A549 (cell line): ENCODE data around the gene GLB1L2. TPM values are rescaled to one million over a fixed set of nuclear protein-coding genes. Genes with fewer than 3 reads are reported as not detected.

Experiments used
- ATAC-seq, 2 experiments: fragments of 200-7000 bp in 1 of 2; fragments of >200 bp in 1 of 2; cut with Nextera tagmentation in 1 of 2; cut with Tn5 transposase in 1 of 2; 3 replicates each; pipeline versions ENCODE4 v1.8.0 to v1.9.1; 2018 to 2020; ENCODE audit warnings: mild to moderate bottlenecking in 1 of 2, moderate library complexity in 1 of 2
- CTCF ChIA-PET: fragments of 300-600 bp; sonication (Branson Sonifier 250); formaldehyde crosslinking; extraction: SDS; loops from one replicate; lab custom pipeline; 2021; ENCODE audit warnings: antibody characterized with exemption, inconsistent platforms; lab: Yijun Ruan, JAX
- POLR2A ChIA-PET: fragments of 350-600 bp; formaldehyde crosslinking; extraction: SDS; loops from one replicate; lab custom pipeline; 2021; ENCODE audit warnings: antibody characterized with exemption, inconsistent platforms; lab: Yijun Ruan, JAX
- DNase-seq, 2 experiments: peaks; one replicate each; pipeline versions ENCODE4 v3.0.0 to v3.0.0-alpha.2; 2011 to 2016; ENCODE audit warnings: low read depth in 1 of 2, low spot score in 1 of 2
- FAIRE-seq: peaks from 2 replicates; lab custom pipeline; 2011; peaks lifted over from hg19 to GRCh38; lab: Jason Lieb, UNC
- H3K27ac ChIP-seq, 2 experiments: fragments of >200 bp; sonication (Bioruptor Twin); formaldehyde crosslinking; 3 replicates each; pipeline ENCODE4 v1.5.1; 2016 to 2017
- H3K4me1 ChIP-seq: fragments of >200 bp; sonication (Bioruptor Twin); formaldehyde crosslinking; 3 replicates; pipeline ENCODE4 v1.6.1; 2016
- H3K4me2 ChIP-seq: fragments of >200 bp; sonication (Bioruptor Twin); formaldehyde crosslinking; 3 replicates; pipeline ENCODE4 v1.6.1; 2016
- H3K4me3 ChIP-seq: fragments of >200 bp; sonication (Bioruptor Twin); formaldehyde crosslinking; 3 replicates; pipeline ENCODE4 v1.5.1; 2016
- H3K9me3 ChIP-seq: fragments of >200 bp; sonication (Bioruptor Twin); formaldehyde crosslinking; 3 replicates; pipeline ENCODE4 v1.6.1; 2016
- BHLHE40 ChIP-seq: IDR thresholded peaks from 2 replicates; pipeline ENCODE4 v1.6.1; 2012; ENCODE audit warnings: low read depth, low read length, inconsistent platforms
- CBX2 ChIP-seq: fragments of 200-600 bp; sonication (generic); IDR thresholded peaks from 2 replicates; pipeline ENCODE4 v1.6.1; 2016; ENCODE audit warnings: low read depth, mild to moderate bottlenecking, borderline replicate concordance
- CEBPB ChIP-seq, 2 experiments: fragments of >200 bp in 1 of 2; sonication (Bioruptor Twin) in 1 of 2; formaldehyde crosslinking in 1 of 2; IDR thresholded peaks; 2 replicates each; pipeline ENCODE4 v1.6.1; 2012 to 2016
- EHF ChIP-seq: fragments of 250-450 bp; sonication (Bioruptor Pico); IDR thresholded peaks from 2 replicates; pipeline ENCODE4 v1.5.0; 2020; ENCODE audit warnings: mild to moderate bottlenecking
- EP300 ChIP-seq, 2 experiments: fragments of >200 bp; sonication (Bioruptor Twin); formaldehyde crosslinking; IDR thresholded peaks; 2 replicates in 1 of 2; 3 replicates in 1 of 2; pipeline ENCODE4 v1.6.1; 2016 to 2017
- FOXS1 ChIP-seq: fragments of 250-450 bp; sonication (Bioruptor Pico); IDR thresholded peaks from 2 replicates; pipeline ENCODE4 v1.5.0; 2020; ENCODE audit warnings: mild to moderate bottlenecking, moderate library complexity
- HEYL ChIP-seq: fragments of 250-450 bp; sonication (Bioruptor Pico); IDR thresholded peaks from 2 replicates; pipeline ENCODE4 v1.8.0; 2021; ENCODE audit warnings: mild to moderate bottlenecking, moderate library complexity
- HOXB5 ChIP-seq: fragments of 250-450 bp; sonication (Bioruptor Pico); IDR thresholded peaks from 2 replicates; pipeline ENCODE4 v1.5.0; 2020; ENCODE audit warnings: mild to moderate bottlenecking, moderate library complexity
- KDM1A ChIP-seq: fragments of 200-600 bp; sonication (generic); IDR thresholded peaks from 2 replicates; pipeline ENCODE4 v1.6.1; 2016; ENCODE audit warnings: low read depth, mild to moderate bottlenecking
- KDM5A ChIP-seq: fragments of 200-600 bp; sonication (generic); IDR thresholded peaks from 2 replicates; pipeline ENCODE4 v1.6.1; 2016; ENCODE audit warnings: antibody characterized with exemption, mild to moderate bottlenecking
- MYC ChIP-seq: IDR thresholded peaks from 2 replicates; pipeline ENCODE4 v1.6.1; 2012; ENCODE audit warnings: mild to moderate bottlenecking, inconsistent platforms, low read length, improper control_type of control experiment, borderline replicate concordance
- NFE2L2 ChIP-seq: fragments of 150-350 bp; conservative IDR thresholded peaks from 2 replicates; pipeline ENCODE4 v1.6.1; 2014; ENCODE audit warnings: low read length
- NR3C1 ChIP-seq: fragments of >200 bp; sonication (Bioruptor Twin); formaldehyde crosslinking; IDR thresholded peaks from 3 replicates; pipeline ENCODE4 v1.6.1; 2017
- PHF8 ChIP-seq: fragments of 200-600 bp; sonication (generic); IDR thresholded peaks from 2 replicates; pipeline ENCODE4 v1.6.1; 2016; ENCODE audit warnings: low read depth, mild to moderate bottlenecking, antibody characterized with exemption, moderate library complexity, borderline replicate concordance
- RAD21 ChIP-seq, 2 experiments: fragments of >200 bp in 1 of 2; sonication (Bioruptor Twin) in 1 of 2; formaldehyde crosslinking in 1 of 2; IDR thresholded peaks in 1 of 2; conservative IDR thresholded peaks in 1 of 2; 2 replicates in 1 of 2; 3 replicates in 1 of 2; pipeline ENCODE4 v1.6.1; 2012 to 2018; ENCODE audit warnings: inconsistent platforms in 1 of 2
- RARB ChIP-seq: fragments of 250-450 bp; sonication (Bioruptor Pico); IDR thresholded peaks from 2 replicates; pipeline ENCODE4 v1.8.0; 2021; ENCODE audit warnings: mild to moderate bottlenecking, moderate library complexity
- RCOR1 ChIP-seq: fragments of 150-350 bp; IDR thresholded peaks from 2 replicates; pipeline ENCODE4 v1.6.1; 2014; ENCODE audit warnings: antibody characterized with exemption, low read length, low read depth
- SMC3 ChIP-seq: fragments of >200 bp; sonication (Bioruptor Twin); formaldehyde crosslinking; IDR thresholded peaks from 3 replicates; pipeline ENCODE4 v1.6.1; 2018; ENCODE audit warnings: inconsistent platforms
- TFCP2L1 ChIP-seq: fragments of 250-450 bp; sonication (Bioruptor Pico); IDR thresholded peaks from 2 replicates; pipeline ENCODE4 v1.5.0; 2021; ENCODE audit warnings: mild to moderate bottlenecking
- ZC3H11A ChIP-seq: fragments of 450-650 bp; IDR thresholded peaks from 2 replicates; pipeline ENCODE4 v1.6.1; 2014; ENCODE audit warnings: antibody characterized with exemption, mild to moderate bottlenecking
- ZFP36 ChIP-seq: fragments of 450-650 bp; IDR thresholded peaks from 2 replicates; pipeline ENCODE4 v1.6.1; 2014; ENCODE audit warnings: borderline replicate concordance; ENCODE audit not compliant: partially characterized antibody
- ZNF302 ChIP-seq: fragments of 250-450 bp; sonication (Bioruptor Pico); IDR thresholded peaks from 2 replicates; pipeline ENCODE4 v1.9.0; 2021; ENCODE audit warnings: inconsistent platforms, mild to moderate bottlenecking, moderate library complexity
- ZSCAN20 ChIP-seq: fragments of 250-450 bp; sonication (Bioruptor Pico); IDR thresholded peaks from 2 replicates; pipeline ENCODE4 v1.8.0; 2022; ENCODE audit warnings: mild to moderate bottlenecking, moderate library complexity
- WGBS: methylation state at CpG from one replicate; pipeline ENCODE4 v1.1.6; 2017; ENCODE audit errors: missing lambda C conversion rate; 5-methylcytosine and 5-hydroxymethylcytosine counted together
- polyA plus RNA-seq, 4 experiments: library from polyadenylated mRNA; depleted of rRNA in 3 of 4; stranded (reverse); fragments of >200 nt; fragmentation: RNase III in 1 of 4; extraction: RNeasy Plus Mini Kit Qiagen cat#74134 plus additional on column Dnase treatment in 1 of 4; gene quantifications; 2 replicates in 3 of 4; 3 replicates in 1 of 4; pipeline ENCODE4 v1.2.3, GENCODE V29; 2011 to 2017
- TF ChIP-seq, protein P1 (sequence below): fragments of 200-600 bp; sonication (generic); IDR thresholded peaks from 2 replicates; pipeline ENCODE4 v1.6.1; 2016; ENCODE audit warnings: antibody characterized with exemption, mild to moderate bottlenecking, moderate library complexity

Gene GLB1L2
- polyA plus RNA-seq, 2 of the 4 experiments (the other 2 are of a cell fraction), result 1.1 to 3.5 TPM

DNA sequence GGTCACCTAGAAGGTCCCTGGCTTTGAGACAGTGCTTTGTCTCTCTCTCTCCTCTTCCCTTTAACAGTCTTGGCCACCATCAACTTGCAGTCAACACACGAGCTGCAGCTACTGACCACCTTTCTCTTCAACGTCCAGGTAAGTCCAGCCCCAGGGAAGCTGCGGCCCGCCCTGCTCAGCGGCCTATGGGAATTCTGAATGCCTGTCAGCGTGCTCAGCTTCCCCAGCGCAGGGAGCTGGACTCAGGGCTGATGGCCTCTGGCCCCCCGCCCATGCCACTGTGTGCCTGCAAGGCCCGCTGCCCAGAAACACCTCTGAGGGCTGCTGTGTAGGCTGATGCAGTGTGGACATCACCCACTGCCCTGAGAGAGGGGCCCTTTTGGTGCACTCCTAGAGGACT lies 32.5 kb downstream of the GLB1L2 start:
- ChIA-PET POLR2A (no interaction called here), CTCF (no interaction called here)
- Histone ChIP-seq H3K4me3 (no peak overlapping the region), H3K4me1 (no peaks in the 10 kb centered on the region), H3K4me2 (no peak overlapping the region), H3K27ac (no peak overlapping the region), H3K9me3 (no peaks in the 10 kb centered on the region)
- ATAC-seq (no peak), DNase-seq (no peak), FAIRE-seq (no peak)
- 33% methylated on average over 1 of the region's 9 CpGs for WGBS
- TF ChIP-seq RARB (CRISPR knock-in tag) (no peak), FOXS1 (CRISPR knock-in tag) (no peak), EP300 (IDR thresholded peaks at IDR 0.05) (no peak), HEYL (no peak), PHF8 (no peak), ZSCAN20 (CRISPR knock-in tag) (no peak), SMC3 (no peak), RCOR1 (no peak), TFCP2L1 (CRISPR knock-in tag) (no peak), CEBPB (IDR thresholded peaks at IDR 0.05) (no peak), NFE2L2 (no peak)
- TF ChIP-seq, protein P1, sequence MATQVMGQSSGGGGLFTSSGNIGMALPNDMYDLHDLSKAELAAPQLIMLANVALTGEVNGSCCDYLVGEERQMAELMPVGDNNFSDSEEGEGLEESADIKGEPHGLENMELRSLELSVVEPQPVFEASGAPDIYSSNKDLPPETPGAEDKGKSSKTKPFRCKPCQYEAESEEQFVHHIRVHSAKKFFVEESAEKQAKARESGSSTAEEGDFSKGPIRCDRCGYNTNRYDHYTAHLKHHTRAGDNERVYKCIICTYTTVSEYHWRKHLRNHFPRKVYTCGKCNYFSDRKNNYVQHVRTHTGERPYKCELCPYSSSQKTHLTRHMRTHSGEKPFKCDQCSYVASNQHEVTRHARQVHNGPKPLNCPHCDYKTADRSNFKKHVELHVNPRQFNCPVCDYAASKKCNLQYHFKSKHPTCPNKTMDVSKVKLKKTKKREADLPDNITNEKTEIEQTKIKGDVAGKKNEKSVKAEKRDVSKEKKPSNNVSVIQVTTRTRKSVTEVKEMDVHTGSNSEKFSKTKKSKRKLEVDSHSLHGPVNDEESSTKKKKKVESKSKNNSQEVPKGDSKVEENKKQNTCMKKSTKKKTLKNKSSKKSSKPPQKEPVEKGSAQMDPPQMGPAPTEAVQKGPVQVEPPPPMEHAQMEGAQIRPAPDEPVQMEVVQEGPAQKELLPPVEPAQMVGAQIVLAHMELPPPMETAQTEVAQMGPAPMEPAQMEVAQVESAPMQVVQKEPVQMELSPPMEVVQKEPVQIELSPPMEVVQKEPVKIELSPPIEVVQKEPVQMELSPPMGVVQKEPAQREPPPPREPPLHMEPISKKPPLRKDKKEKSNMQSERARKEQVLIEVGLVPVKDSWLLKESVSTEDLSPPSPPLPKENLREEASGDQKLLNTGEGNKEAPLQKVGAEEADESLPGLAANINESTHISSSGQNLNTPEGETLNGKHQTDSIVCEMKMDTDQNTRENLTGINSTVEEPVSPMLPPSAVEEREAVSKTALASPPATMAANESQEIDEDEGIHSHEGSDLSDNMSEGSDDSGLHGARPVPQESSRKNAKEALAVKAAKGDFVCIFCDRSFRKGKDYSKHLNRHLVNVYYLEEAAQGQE, result no peak

DNA sequence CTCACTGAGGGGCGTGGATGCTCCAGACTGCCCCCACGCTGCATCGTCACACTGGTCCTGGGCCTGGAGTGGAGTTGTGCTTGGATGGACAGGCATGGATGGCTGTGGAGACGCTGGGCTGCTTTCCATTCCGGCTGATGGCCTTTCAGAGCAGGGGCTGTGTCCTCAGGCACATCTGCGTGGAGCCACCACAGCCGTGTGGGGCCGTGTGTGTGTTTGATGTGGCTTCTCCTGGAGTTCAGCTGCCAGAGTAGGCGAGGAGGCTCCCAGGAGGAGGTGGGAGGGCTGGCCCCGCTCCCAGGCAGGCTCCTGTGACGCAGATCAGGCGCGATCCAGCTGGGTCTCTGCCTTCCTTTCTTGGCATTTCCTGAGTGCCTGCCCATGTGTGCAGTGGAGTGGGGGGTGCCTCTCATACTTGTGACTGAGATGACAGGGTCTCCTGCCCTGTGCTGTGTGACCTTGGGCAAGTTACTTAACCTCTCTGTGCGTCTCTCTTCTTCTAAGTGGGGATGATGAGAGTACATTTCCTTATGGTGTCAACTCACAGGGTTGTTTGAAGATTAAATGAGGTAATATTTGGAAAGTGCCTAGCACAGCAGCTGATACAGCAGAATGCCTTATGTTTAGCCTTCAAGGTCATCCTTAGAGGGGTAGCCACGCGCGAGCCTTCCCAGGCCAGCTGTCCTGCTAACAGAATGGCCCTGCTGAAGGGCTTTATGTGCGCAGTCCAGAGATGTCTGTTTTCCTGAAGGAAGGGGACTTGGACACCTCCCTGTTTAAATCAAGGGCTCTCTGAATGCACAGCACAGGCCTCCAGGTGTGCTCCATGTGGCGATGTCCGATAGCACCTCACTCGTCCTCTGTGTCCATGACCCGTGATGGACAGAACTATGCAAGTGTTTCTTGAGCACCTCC lies 33.5 kb downstream of the GLB1L2 start:
- no peak overlapping the region for H3K27ac ChIP-seq
- H3K4me2 ChIP-seq, result no peak overlapping the region
- DNase-seq (no peak), ATAC-seq (no peak)
- ChIA-PET CTCF (no interaction called here), POLR2A (no interaction called here)
- H3K4me3 ChIP-seq, result no peak overlapping the region
- no peaks in the 10 kb centered on the region for H3K4me1 ChIP-seq
- WGBS, result 78% methylated on average over 9 of the region's 22 CpGs
- H3K9me3 ChIP-seq, result no peaks in the 10 kb centered on the region
- TF ChIP-seq CBX2 (no peak), HOXB5 (CRISPR knock-in tag) (no peak), NR3C1 (no peak), EHF (no peak), BHLHE40 (no peak), ZSCAN20 (CRISPR knock-in tag) (no peak), MYC (no peak), HEYL (no peak), ZNF302 (CRISPR knock-in tag) (no peak), ZFP36 (no peak), RAD21 (conservative IDR thresholded peaks at IDR 0.05 in 1 of 2, IDR thresholded peaks at IDR 0.05 in 1 of 2) (no peak)
- TF ChIP-seq, all 56 proteins: peak for 0
- no peak for FAIRE-seq

GRCh38 chr11:134366254-134366653 lies 34.5 kb downstream of the GLB1L2 start:
- ATAC-seq, result no peak
- no peaks in the 10 kb centered on the region for H3K9me3 ChIP-seq
- H3K27ac ChIP-seq, result no peak overlapping the region
- ChIA-PET CTCF (no interaction called here), POLR2A (no interaction called here)
- H3K4me2 ChIP-seq, result no peak overlapping the region
- no peak overlapping the region for H3K4me3 ChIP-seq
- WGBS, result 55% methylated on average over 7 of the region's 7 CpGs
- FAIRE-seq, result no peak
- TF ChIP-seq KDM5A (no peak), ZC3H11A (no peak), KDM1A (no peak)
- H3K4me1 ChIP-seq, result no peaks in the 10 kb centered on the region
- no peak for DNase-seq
